Measurements from ENCODE around the gene NPAS2. TPM values are rescaled to one million over a fixed set of nuclear protein-coding genes. Genes with fewer than 3 reads are reported as not detected.

The NPAS2 gene
- total RNA-seq, 2 donors from 2014 or later: 1.1 to 1.6 TPM

GRCh38 chr2:101032084-101032776 is 212.3 kb downstream of the NPAS2 start:
- no peak for TF ChIP-seq CTCF (conservative IDR thresholded peaks at IDR 0.05)
- WGBS, 2 experiments (ENCODE audit: insufficient coverage in 1 of 2, insufficient read length in 1 of 2): 96% methylated on average over 8 to 15 of the region's 15 CpGs
- Histone ChIP-seq H3K4me3 (ENCODE audit: low read length) (no peak overlapping the region), H3K4me1 (ENCODE audit: control insufficient read depth, insufficient read depth, low read length) (no peaks in the 10 kb centered on the region), H3K36me3 (ENCODE audit: control insufficient read depth, insufficient read depth, low read length) (no peaks in the 10 kb centered on the region), H3K9ac (ENCODE audit: extremely low read depth, low read length, poor library complexity, severe bottlenecking) (no peak overlapping the region), H3K9me3 (ENCODE audit: control insufficient read depth, low read length) (no peaks in the 10 kb centered on the region), H3K27me3 (ENCODE audit: control insufficient read depth, insufficient read depth, low read length, poor library complexity, severe bottlenecking) (no peaks in the 10 kb centered on the region), H3K27ac (ENCODE audit: low read depth, low read length) (no peak overlapping the region)
- H3K9me3 Mint-ChIP-seq: peaks cover 6% of the 10 kb centered on the region
- no peaks in the 10 kb centered on the region for H3K4me1 Mint-ChIP-seq
- DNase-seq: no peak
- no peak overlapping the region for H3K27ac Mint-ChIP-seq
- peaks cover 25% of the 10 kb centered on the region for H3K36me3 Mint-ChIP-seq (ENCODE audit: low read depth)
- H3K27me3 Mint-ChIP-seq (ENCODE audit: insufficient read depth): no peaks in the 10 kb centered on the region
- H3K4me3 Mint-ChIP-seq: no peak overlapping the region

GRCh38 chr2:101036562-101036961 is 216.6 kb downstream of the NPAS2 start:
- DNase-seq: no peak
- TF ChIP-seq CTCF (conservative IDR thresholded peaks at IDR 0.05): peak; percentile 75
- H3K27ac ChIP-seq (ENCODE audit: low read depth, low read length): no peak overlapping the region
- H3K4me1 ChIP-seq (ENCODE audit: control insufficient read depth, insufficient read depth, low read length): no peaks in the 10 kb centered on the region
- H3K4me3 ChIP-seq (ENCODE audit: low read length): no peak overlapping the region
- H3K4me1 Mint-ChIP-seq: no peaks in the 10 kb centered on the region
- no peaks in the 10 kb centered on the region for H3K9me3 Mint-ChIP-seq
- no peak overlapping the region for H3K27ac Mint-ChIP-seq
- H3K9me3 ChIP-seq (ENCODE audit: control insufficient read depth, low read length): no peaks in the 10 kb centered on the region
- no peak overlapping the region for H3K9ac ChIP-seq (ENCODE audit: extremely low read depth, low read length, poor library complexity, severe bottlenecking)
- H3K4me3 Mint-ChIP-seq: no peak overlapping the region
- H3K36me3 ChIP-seq (ENCODE audit: control insufficient read depth, insufficient read depth, low read length): no peaks in the 10 kb centered on the region
- H3K36me3 Mint-ChIP-seq (ENCODE audit: low read depth): peaks cover 16% of the 10 kb centered on the region
- no peaks in the 10 kb centered on the region for H3K27me3 ChIP-seq (ENCODE audit: control insufficient read depth, insufficient read depth, low read length, poor library complexity, severe bottlenecking)
- WGBS, 2 experiments (ENCODE audit: insufficient coverage in 1 of 2, insufficient read length in 1 of 2): 96 to 100% methylated on average over 2 of the region's 2 CpGs
- H3K27me3 Mint-ChIP-seq (ENCODE audit: insufficient read depth): no peaks in the 10 kb centered on the region

GRCh38 chr2:101037161-101037755 is 217.3 kb downstream of the NPAS2 start:
- TF ChIP-seq CTCF (conservative IDR thresholded peaks at IDR 0.05): no peak
- Mint-ChIP-seq H3K4me1 (no peaks in the 10 kb centered on the region), H3K36me3 (ENCODE audit: low read depth) (peaks cover 16% of the 10 kb centered on the region), H3K27ac (peak overlapping the region; percentile 39), H3K4me3 (no peak overlapping the region), H3K27me3 (ENCODE audit: insufficient read depth) (no peaks in the 10 kb centered on the region), H3K9me3 (no peaks in the 10 kb centered on the region)
- no peak for DNase-seq
- Histone ChIP-seq H3K27ac (ENCODE audit: low read depth, low read length) (no peak overlapping the region), H3K4me3 (ENCODE audit: low read length) (no peak overlapping the region), H3K9me3 (ENCODE audit: control insufficient read depth, low read length) (no peaks in the 10 kb centered on the region), H3K4me1 (ENCODE audit: control insufficient read depth, insufficient read depth, low read length) (no peaks in the 10 kb centered on the region), H3K9ac (ENCODE audit: extremely low read depth, low read length, poor library complexity, severe bottlenecking) (no peak overlapping the region), H3K27me3 (ENCODE audit: control insufficient read depth, insufficient read depth, low read length, poor library complexity, severe bottlenecking) (no peaks in the 10 kb centered on the region), H3K36me3 (ENCODE audit: control insufficient read depth, insufficient read depth, low read length) (no peaks in the 10 kb centered on the region)
- 93 to 95% methylated on average over 7 to 19 of the region's 19 CpGs for WGBS, 2 experiments (ENCODE audit: insufficient coverage in 1 of 2, insufficient read length in 1 of 2)
